HepG2 (cell line): Measurements from ENCODE around the gene NRDC. TPM values are rescaled to one million over a fixed set of nuclear protein-coding genes. Genes with fewer than 3 reads are reported as not detected.

ENCODE experiments used
- AHR ChIP-seq: IDR thresholded peaks from 2 replicates; pipeline ENCODE4 v1.6.1; 2018; ENCODE audit warnings: missing genetic modification reagents, missing compliant biosample characterization
- ASH2L ChIP-seq: fragments of 300-600, 200-600 bp; sonication (generic); IDR thresholded peaks from 2 replicates; pipeline ENCODE4 v1.7.0; 2017; ENCODE audit warnings: low read depth, mild to moderate bottlenecking, moderate library complexity, mixed read lengths, low read length; ENCODE audit not compliant: insufficient read length
- ATF7-NPFF ChIP-seq: sonication (generic); formaldehyde crosslinking; IDR thresholded peaks from 2 replicates; pipeline ENCODE4 v1.8.1; 2023; ENCODE audit warnings: mild to moderate bottlenecking, low read depth, missing genetic modification reagents, moderate library complexity
- CBX5 ChIP-seq: sonication (generic); formaldehyde crosslinking; IDR thresholded peaks from 2 replicates; pipeline ENCODE4 v1.4.0; 2020; ENCODE audit warnings: missing genetic modification reagents, borderline replicate concordance
- CREB1 ChIP-seq, 2 experiments: fragments of 450-650 bp in 1 of 2; IDR thresholded peaks; 2 replicates each; pipeline ENCODE4 v1.6.1; 2016 to 2017; ENCODE audit warnings: control low read depth in 1 of 2, mild to moderate bottlenecking in 1 of 2, missing compliant biosample characterization in 1 of 2, missing genetic modification characterization in 1 of 2
- NFATC3 ChIP-seq: sonication (generic); formaldehyde crosslinking; IDR thresholded peaks from 2 replicates; pipeline ENCODE4 v1.5.1; 2020; ENCODE audit warnings: mild to moderate bottlenecking, missing genetic modification reagents
- ONECUT2 ChIP-seq: sonication (generic); formaldehyde crosslinking; IDR thresholded peaks from 2 replicates; pipeline ENCODE4 v1.4.0; 2020; ENCODE audit warnings: missing genetic modification reagents
- SPEN ChIP-seq: sonication (generic); formaldehyde crosslinking; IDR thresholded peaks from 2 replicates; pipeline ENCODE4 v1.5.1; 2020; ENCODE audit warnings: low read depth, mild to moderate bottlenecking, missing genetic modification reagents
- ZBTB3 ChIP-seq: sonication (generic); formaldehyde crosslinking; IDR thresholded peaks from 2 replicates; pipeline ENCODE4 v1.4.0; 2020; ENCODE audit warnings: low read depth, mild to moderate bottlenecking, moderate library complexity, missing genetic modification reagents, borderline replicate concordance
- ZFX ChIP-seq: sonication (generic); formaldehyde crosslinking; IDR thresholded peaks from 2 replicates; pipeline ENCODE4 v1.4.0; 2020; ENCODE audit warnings: mild to moderate bottlenecking, low read depth, missing genetic modification reagents, moderate library complexity
- ZNF510 ChIP-seq: sonication (generic); formaldehyde crosslinking; IDR thresholded peaks from 2 replicates; pipeline ENCODE4 v1.4.0; 2020; ENCODE audit warnings: low read depth, mild to moderate bottlenecking, missing genetic modification reagents
- ZNF576 ChIP-seq: sonication (generic); formaldehyde crosslinking; IDR thresholded peaks from 2 replicates; pipeline ENCODE4 v1.4.0; 2020; ENCODE audit warnings: mild to moderate bottlenecking, missing genetic modification reagents
- polyA plus RNA-seq, 8 experiments: library from polyadenylated mRNA; depleted of rRNA in 3 of 8; stranded (reverse) in 7 of 8; unstranded in 1 of 8; fragments of >200 nt; fragmentation: Illumina TruSeq in 4 of 8; extraction: Trizol in 4 of 8; gene quantifications; 2 replicates each; pipeline versions ENCODE4 v1.2.1 to v1.2.3, GENCODE V29; 2011 to 2016; ENCODE audit warnings: low read depth in 4 of 8, missing spikeins in 1 of 8, mixed read lengths in 1 of 8; ENCODE audit not compliant: insufficient read depth in 1 of 8
- total RNA-seq, 5 experiments: library from RNA; depleted of rRNA; stranded (reverse); fragments of >200 nt; fragmentation: Illumina TruSeq; extraction: Trizol; gene quantifications; 2 replicates each; pipeline ENCODE4 v1.2.3, GENCODE V29; 2016; ENCODE audit warnings: low read depth in 1 of 5
- TF ChIP-seq, protein P1 (sequence below): sonication (generic); formaldehyde crosslinking; IDR thresholded peaks from 2 replicates; pipeline ENCODE4 v1.4.0; 2020; ENCODE audit warnings: missing genetic modification reagents, borderline replicate concordance
- TF ChIP-seq, protein P2 (sequence below): sonication (generic); formaldehyde crosslinking; IDR thresholded peaks from 2 replicates; pipeline ENCODE4 v1.4.0; 2020; ENCODE audit warnings: missing genetic modification reagents
- TF ChIP-seq, protein P3 (sequence below): sonication (generic); formaldehyde crosslinking; IDR thresholded peaks from 2 replicates; pipeline ENCODE4 v1.8.0; 2022; ENCODE audit warnings: missing genetic modification reagents, low read depth, mild to moderate bottlenecking, borderline replicate concordance
- TF ChIP-seq, protein P4 (sequence below): sonication (generic); formaldehyde crosslinking; IDR thresholded peaks from 2 replicates; pipeline ENCODE4 v1.8.1; 2023; ENCODE audit warnings: mild to moderate bottlenecking, moderate library complexity, missing genetic modification reagents

NRDC gene
- total and polyA plus RNA-seq, 2 of the 13 experiments (the other 11 are each of a cell fraction or from before 2014, with no cell fraction given), result 57.6 to 64.9 TPM

GRCh38 chr1:51878616-51879336 is at the start of gene NRDC (continued):
- peak; percentile 95 for TF ChIP-seq ZFX
- TF ChIP-seq, protein P1, sequence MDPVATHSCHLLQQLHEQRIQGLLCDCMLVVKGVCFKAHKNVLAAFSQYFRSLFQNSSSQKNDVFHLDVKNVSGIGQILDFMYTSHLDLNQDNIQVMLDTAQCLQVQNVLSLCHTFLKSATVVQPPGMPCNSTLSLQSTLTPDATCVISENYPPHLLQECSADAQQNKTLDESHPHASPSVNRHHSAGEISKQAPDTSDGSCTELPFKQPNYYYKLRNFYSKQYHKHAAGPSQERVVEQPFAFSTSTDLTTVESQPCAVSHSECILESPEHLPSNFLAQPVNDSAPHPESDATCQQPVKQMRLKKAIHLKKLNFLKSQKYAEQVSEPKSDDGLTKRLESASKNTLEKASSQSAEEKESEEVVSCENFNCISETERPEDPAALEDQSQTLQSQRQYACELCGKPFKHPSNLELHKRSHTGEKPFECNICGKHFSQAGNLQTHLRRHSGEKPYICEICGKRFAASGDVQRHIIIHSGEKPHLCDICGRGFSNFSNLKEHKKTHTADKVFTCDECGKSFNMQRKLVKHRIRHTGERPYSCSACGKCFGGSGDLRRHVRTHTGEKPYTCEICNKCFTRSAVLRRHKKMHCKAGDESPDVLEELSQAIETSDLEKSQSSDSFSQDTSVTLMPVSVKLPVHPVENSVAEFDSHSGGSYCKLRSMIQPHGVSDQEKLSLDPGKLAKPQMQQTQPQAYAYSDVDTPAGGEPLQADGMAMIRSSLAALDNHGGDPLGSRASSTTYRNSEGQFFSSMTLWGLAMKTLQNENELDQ (CRISPR knock-in tag), result no peak
- TF ChIP-seq, protein P2, sequence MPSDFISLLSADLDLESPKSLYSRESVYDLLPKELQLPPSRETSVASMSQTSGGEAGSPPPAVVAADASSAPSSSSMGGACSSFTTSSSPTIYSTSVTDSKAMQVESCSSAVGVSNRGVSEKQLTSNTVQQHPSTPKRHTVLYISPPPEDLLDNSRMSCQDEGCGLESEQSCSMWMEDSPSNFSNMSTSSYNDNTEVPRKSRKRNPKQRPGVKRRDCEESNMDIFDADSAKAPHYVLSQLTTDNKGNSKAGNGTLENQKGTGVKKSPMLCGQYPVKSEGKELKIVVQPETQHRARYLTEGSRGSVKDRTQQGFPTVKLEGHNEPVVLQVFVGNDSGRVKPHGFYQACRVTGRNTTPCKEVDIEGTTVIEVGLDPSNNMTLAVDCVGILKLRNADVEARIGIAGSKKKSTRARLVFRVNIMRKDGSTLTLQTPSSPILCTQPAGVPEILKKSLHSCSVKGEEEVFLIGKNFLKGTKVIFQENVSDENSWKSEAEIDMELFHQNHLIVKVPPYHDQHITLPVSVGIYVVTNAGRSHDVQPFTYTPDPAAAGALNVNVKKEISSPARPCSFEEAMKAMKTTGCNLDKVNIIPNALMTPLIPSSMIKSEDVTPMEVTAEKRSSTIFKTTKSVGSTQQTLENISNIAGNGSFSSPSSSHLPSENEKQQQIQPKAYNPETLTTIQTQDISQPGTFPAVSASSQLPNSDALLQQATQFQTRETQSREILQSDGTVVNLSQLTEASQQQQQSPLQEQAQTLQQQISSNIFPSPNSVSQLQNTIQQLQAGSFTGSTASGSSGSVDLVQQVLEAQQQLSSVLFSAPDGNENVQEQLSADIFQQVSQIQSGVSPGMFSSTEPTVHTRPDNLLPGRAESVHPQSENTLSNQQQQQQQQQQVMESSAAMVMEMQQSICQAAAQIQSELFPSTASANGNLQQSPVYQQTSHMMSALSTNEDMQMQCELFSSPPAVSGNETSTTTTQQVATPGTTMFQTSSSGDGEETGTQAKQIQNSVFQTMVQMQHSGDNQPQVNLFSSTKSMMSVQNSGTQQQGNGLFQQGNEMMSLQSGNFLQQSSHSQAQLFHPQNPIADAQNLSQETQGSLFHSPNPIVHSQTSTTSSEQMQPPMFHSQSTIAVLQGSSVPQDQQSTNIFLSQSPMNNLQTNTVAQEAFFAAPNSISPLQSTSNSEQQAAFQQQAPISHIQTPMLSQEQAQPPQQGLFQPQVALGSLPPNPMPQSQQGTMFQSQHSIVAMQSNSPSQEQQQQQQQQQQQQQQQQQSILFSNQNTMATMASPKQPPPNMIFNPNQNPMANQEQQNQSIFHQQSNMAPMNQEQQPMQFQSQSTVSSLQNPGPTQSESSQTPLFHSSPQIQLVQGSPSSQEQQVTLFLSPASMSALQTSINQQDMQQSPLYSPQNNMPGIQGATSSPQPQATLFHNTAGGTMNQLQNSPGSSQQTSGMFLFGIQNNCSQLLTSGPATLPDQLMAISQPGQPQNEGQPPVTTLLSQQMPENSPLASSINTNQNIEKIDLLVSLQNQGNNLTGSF (CRISPR knock-in tag), result 0 out of 2 replicates have a peak, but pooled peaks have one; percentile 49
- no peak for TF ChIP-seq ATF7-NPFF (CRISPR knock-in tag)
- TF ChIP-seq SPEN, result peak; percentile 93
- TF ChIP-seq, protein P3, sequence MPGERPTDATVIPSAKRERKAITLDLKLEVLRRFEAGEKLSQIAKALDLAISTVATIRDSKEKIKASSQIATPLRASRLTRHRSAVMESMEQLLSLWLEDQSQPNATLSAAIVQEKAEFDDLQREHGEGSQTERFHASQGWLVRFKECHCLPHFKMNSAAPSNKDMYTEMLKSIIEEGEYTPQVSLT (CRISPR knock-in tag), result no peak
- TF ChIP-seq CBX5 (CRISPR knock-in tag), result peak; percentile 82
- peak; percentile 90 for TF ChIP-seq ASH2L
- TF ChIP-seq AHR (CRISPR knock-in tag), result peak; percentile 76; the same call in 1 of the 2 replicates
- TF ChIP-seq NFATC3 (CRISPR knock-in tag), result 0 out of 2 replicates have a peak, but pooled peaks have one; percentile 53
- 0 out of 2 replicates have a peak, but pooled peaks have one; percentile 28 for TF ChIP-seq ZNF510 (CRISPR knock-in tag)
- peak; percentile 98 for TF ChIP-seq CREB1 (IDR thresholded peaks at IDR 0.05)
- TF ChIP-seq CREB1 (CRISPR knock-in tag; IDR thresholded peaks at IDR 0.05), result peak; percentile 99
- no peak for TF ChIP-seq ONECUT2
- TF ChIP-seq, protein P4, sequence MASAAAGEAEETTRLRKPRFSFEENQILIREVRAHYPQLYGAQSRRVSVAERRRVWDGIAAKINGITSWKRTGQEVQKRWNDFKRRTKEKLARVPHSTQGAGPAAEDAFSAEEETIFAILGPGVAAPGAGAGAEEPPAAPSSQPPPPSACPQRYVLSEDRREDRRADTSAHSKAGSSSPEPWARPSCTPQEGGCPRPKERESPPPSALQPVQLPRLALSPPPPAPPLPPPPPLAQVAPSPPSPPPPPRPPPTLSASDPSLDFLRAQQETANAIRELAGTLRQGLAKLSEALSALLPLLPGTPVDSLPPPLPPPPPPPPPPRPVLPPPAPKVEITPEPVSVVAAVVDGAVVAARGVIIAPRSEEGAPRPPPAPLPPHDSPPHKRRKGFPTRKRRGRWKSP (CRISPR knock-in tag), result peak; percentile 52; the same call in 1 of the 2 replicates
- 0 out of 2 replicates have a peak, but pooled peaks have one; percentile 76 for TF ChIP-seq ZBTB3 (CRISPR knock-in tag)
- no peak for TF ChIP-seq ZNF576
